Caco-2 (cell line): ENCODE results near the gene PTCH1. TPM values are rescaled to one million over a fixed set of nuclear protein-coding genes. Genes with fewer than 3 reads are reported as not detected.

ENCODE experiments used
- BruUV-seq: library from RNA; stranded (reverse); fragments of 400-500 nt; replicated peaks from 2 replicates; lab custom pipeline; 2021; lab: Mats Ljungman, UMichigan
- CTCF ChIA-PET: fragments of 300-600 bp; sonication (Branson Sonifier 250); formaldehyde crosslinking; loops from one replicate; lab custom pipeline; 2022; ENCODE audit warnings: antibody characterized with exemption; lab: Charles Lee
- POLR2A ChIA-PET: fragments of 300-600 bp; sonication (Branson Sonifier 250); formaldehyde crosslinking; loops from one replicate; lab custom pipeline; 2022; ENCODE audit warnings: antibody characterized with exemption; lab: Charles Lee
- DNase-seq, 2 experiments: peaks; one replicate each; pipeline versions ENCODE4 v3.0.0 to v3.0.0-alpha.2; 2020 to 2022
- H3K27me3 ChIP-seq: replicated peaks from 2 replicates; pipeline ENCODE4 v1.6.0; 2011; ENCODE audit warnings: low read length; ENCODE audit not compliant: control insufficient read depth, insufficient read depth
- H3K36me3 ChIP-seq: 2 replicates; pipeline ENCODE4 v1.5.1; 2011; ENCODE audit warnings: low read length; ENCODE audit not compliant: control insufficient read depth, insufficient read depth
- H3K4me1 ChIP-seq: fragments of 250-450 bp; sonication (Bioruptor Pico); 2 replicates; pipeline ENCODE4 v1.5.1; 2020; ENCODE audit warnings: mild to moderate bottlenecking
- H3K4me3 ChIP-seq: 2 replicates; pipeline ENCODE4 v1.5.1; 2011; ENCODE audit warnings: low read depth, mild to moderate bottlenecking, control low read depth, low read length
- H3K9me3 ChIP-seq: fragments of 250-450 bp; sonication (Bioruptor Pico); 2 replicates; pipeline ENCODE4 v1.5.1; 2020; ENCODE audit warnings: mild to moderate bottlenecking, moderate library complexity
- H3K27ac Mint-ChIP-seq: one replicate; pipeline ENCODE4 v1.8.0; 2022; ENCODE audit warnings: mixed read lengths; ENCODE audit not compliant: unreplicated experiment
- H3K27me3 Mint-ChIP-seq: one replicate; pipeline ENCODE4 v1.8.0; 2022; ENCODE audit warnings: mixed read lengths; ENCODE audit not compliant: insufficient read depth, unreplicated experiment
- H3K36me3 Mint-ChIP-seq: one replicate; pipeline ENCODE4 v1.8.0; 2022; ENCODE audit warnings: mild to moderate bottlenecking, mixed read lengths; ENCODE audit not compliant: insufficient read depth, unreplicated experiment
- H3K4me1 Mint-ChIP-seq: one replicate; pipeline ENCODE4 v1.8.0; 2022; ENCODE audit warnings: low read depth, mixed read lengths; ENCODE audit not compliant: unreplicated experiment
- H3K4me3 Mint-ChIP-seq: one replicate; pipeline ENCODE4 v1.8.0; 2022; ENCODE audit warnings: mild to moderate bottlenecking, moderate library complexity, mixed read lengths; ENCODE audit not compliant: unreplicated experiment
- H3K9me3 Mint-ChIP-seq: one replicate; pipeline ENCODE4 v1.8.0; 2022; ENCODE audit warnings: mixed read lengths; ENCODE audit not compliant: unreplicated experiment
- intact Hi-C: fragments of 100-400 bp; cut with micrococcal nuclease; formaldehyde crosslinking; loops from one replicate; pipeline ENCODE4 v1.10.0; 2022; ENCODE audit not compliant: unreplicated experiment
- total RNA-seq: library from RNA; stranded (reverse); gene quantifications from 2 replicates; pipeline ENCODE4 v1.2.3, GENCODE V29; 2022
- TF ChIP-seq, protein P1 (sequence below), 2 experiments: fragments of 200-600 bp in 1 of 2; IDR thresholded peaks; 1 replicate in 1 of 2; 2 replicates in 1 of 2; pipeline versions ENCODE4 v1.5.1 to v1.8.0; 2011 to 2022; ENCODE audit warnings: antibody characterized with exemption in 1 of 2, control low read depth in 1 of 2, inconsistent platforms in 1 of 2, low read depth in 1 of 2, low read length in 1 of 2, mild to moderate bottlenecking in 1 of 2, moderate library complexity in 1 of 2; ENCODE audit not compliant: insufficient read depth in 1 of 2, severe bottlenecking in 1 of 2, unreplicated experiment in 1 of 2

The PTCH1 gene
- total RNA-seq, 1 experiment from 2014 or later = 25.9 TPM

DNA sequence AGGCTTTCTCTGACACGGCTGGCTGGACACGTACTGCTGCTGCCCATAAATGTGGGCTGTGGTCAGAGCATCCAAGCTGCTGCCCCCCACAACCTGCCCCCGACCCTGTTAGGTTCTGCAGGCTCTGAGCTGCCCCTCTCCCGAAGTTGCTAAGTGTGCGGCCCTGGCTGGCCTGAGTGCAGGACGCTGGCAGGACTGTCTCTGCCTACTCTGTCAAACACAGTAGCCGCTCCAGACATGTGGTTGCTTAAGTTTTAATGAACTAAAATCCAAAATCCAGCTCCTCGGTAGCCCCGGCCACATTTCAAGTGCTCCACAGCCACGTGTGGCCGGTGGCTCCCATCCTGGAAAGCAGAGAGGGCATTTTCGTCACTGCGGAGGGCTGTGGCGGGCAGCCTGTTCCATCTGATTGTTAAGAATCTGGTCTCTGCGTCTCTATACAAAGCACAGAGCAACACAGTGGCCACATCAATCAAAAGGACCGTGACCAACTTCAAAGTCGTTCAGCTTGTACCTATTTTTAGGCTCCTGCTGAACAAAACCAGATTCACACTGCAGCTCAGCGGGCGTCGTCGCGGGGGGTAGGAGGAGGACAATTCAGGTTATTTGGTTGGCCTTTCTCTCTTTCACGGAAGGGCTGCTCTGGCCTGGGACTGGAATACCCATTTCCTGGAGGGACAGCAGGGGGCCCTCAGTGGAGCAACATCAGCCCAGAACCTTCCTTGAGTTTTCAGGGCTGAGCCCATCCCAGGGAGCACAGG lies 68.9 kb downstream of the PTCH1 start:
- Histone ChIP-seq H3K9me3 (no peaks in the 10 kb centered on the region), H3K36me3 (no peaks in the 10 kb centered on the region; the same call in 1 of the 2 replicates), H3K27me3 (no peaks in the 10 kb centered on the region), H3K4me1 (no peaks in the 10 kb centered on the region), H3K4me3 (no peak overlapping the region)
- intact Hi-C loops = no loop called here
- Mint-ChIP-seq H3K4me3 (no peak overlapping the region), H3K4me1 (no peaks in the 10 kb centered on the region), H3K36me3 (peaks cover 41% of the 10 kb centered on the region), H3K9me3 (no peaks in the 10 kb centered on the region), H3K27ac (no peak overlapping the region), H3K27me3 (no peaks in the 10 kb centered on the region)
- no TSS peak for BruUV-seq
- DNase-seq = no peak
- TF ChIP-seq, protein P1, sequence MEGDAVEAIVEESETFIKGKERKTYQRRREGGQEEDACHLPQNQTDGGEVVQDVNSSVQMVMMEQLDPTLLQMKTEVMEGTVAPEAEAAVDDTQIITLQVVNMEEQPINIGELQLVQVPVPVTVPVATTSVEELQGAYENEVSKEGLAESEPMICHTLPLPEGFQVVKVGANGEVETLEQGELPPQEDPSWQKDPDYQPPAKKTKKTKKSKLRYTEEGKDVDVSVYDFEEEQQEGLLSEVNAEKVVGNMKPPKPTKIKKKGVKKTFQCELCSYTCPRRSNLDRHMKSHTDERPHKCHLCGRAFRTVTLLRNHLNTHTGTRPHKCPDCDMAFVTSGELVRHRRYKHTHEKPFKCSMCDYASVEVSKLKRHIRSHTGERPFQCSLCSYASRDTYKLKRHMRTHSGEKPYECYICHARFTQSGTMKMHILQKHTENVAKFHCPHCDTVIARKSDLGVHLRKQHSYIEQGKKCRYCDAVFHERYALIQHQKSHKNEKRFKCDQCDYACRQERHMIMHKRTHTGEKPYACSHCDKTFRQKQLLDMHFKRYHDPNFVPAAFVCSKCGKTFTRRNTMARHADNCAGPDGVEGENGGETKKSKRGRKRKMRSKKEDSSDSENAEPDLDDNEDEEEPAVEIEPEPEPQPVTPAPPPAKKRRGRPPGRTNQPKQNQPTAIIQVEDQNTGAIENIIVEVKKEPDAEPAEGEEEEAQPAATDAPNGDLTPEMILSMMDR (IDR thresholded peaks at IDR 0.05; ENCODE audit: insufficient read depth in 1 of 2, low read depth in 1 of 2, low read length in 1 of 2, severe bottlenecking in 1 of 2, unreplicated experiment in 1 of 2) = no peak
- ChIA-PET CTCF (no interaction called here), POLR2A (no interaction called here)

DNA sequence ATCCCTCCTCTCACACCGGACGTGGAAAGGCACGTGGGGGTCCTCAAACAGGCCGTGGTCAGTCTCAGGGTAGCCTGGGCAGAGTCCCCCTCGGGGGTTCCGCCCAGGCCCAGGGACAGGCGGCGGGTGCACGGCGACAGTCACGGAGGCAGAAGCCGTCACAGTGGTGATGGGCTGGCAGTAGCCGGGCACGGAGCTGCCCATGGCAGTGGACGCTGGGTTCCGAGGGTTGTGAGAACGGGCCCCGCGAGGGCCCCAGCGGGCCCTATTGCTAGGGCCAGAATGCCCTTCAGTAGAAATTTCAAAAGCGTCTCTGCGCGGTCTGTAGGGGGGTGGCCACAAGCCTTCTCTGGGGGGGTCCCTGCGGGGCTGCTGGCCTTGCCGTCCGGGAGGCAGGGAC lies 69.8 kb downstream of the PTCH1 start:
- Histone ChIP-seq H3K27me3 (no peaks in the 10 kb centered on the region), H3K9me3 (no peaks in the 10 kb centered on the region), H3K4me1 (no peaks in the 10 kb centered on the region), H3K4me3 (no peak overlapping the region), H3K36me3 (no peaks in the 10 kb centered on the region; the same call in 1 of the 2 replicates)
- Mint-ChIP-seq H3K4me1 (no peaks in the 10 kb centered on the region), H3K27ac (no peak overlapping the region), H3K9me3 (no peaks in the 10 kb centered on the region), H3K4me3 (no peak overlapping the region), H3K36me3 (peaks cover 36% of the 10 kb centered on the region), H3K27me3 (no peaks in the 10 kb centered on the region)
- no peak for DNase-seq
- intact Hi-C loops = no loop called here
- POLR2A ChIA-PET = no interaction called here
- CTCF ChIA-PET = interaction anchor here (0.8 kb wide), 1 partner anchor 289 kb away, joined by 3 read pairs; no protein-coding TSS in a partner anchor
- TF ChIP-seq, protein P1 (IDR thresholded peaks at IDR 0.05; ENCODE audit: insufficient read depth in 1 of 2, low read depth in 1 of 2, low read length in 1 of 2, severe bottlenecking in 1 of 2, unreplicated experiment in 1 of 2) = no peak
- BruUV-seq = no TSS peak

DNA sequence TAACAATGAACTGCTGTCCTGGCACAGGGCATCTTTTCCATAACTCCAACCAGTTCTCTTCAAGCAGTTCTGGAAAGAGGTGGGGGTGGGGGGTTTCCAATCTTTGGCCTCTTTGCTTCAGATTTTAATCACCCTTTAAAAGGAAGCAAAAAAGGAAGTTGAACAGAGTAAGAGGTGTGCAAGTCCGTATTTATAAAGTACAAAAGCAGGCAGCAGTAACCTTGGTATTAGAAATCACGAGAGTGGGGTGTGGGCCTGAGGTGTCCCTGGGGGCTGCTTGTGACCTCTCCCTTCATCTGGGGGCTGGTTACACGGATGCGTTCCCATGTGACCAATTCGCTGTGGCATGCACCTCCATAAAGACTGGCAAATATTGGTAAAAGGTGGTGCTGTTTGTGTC lies 70.5 kb downstream of the PTCH1 start:
- Mint-ChIP-seq H3K27me3 (no peaks in the 10 kb centered on the region), H3K9me3 (no peaks in the 10 kb centered on the region), H3K27ac (no peak overlapping the region), H3K36me3 (peaks cover 36% of the 10 kb centered on the region), H3K4me3 (no peak overlapping the region), H3K4me1 (no peaks in the 10 kb centered on the region)
- no TSS peak for BruUV-seq
- ChIA-PET CTCF (no interaction called here), POLR2A (no interaction called here)
- H3K27me3 ChIP-seq = no peaks in the 10 kb centered on the region
- no peaks in the 10 kb centered on the region for H3K9me3 ChIP-seq
- no peak overlapping the region for H3K4me3 ChIP-seq
- TF ChIP-seq, protein P1 (IDR thresholded peaks at IDR 0.05; ENCODE audit: insufficient read depth in 1 of 2, low read depth in 1 of 2, low read length in 1 of 2, severe bottlenecking in 1 of 2, unreplicated experiment in 1 of 2) = no peak
- DNase-seq = no peak
- H3K36me3 ChIP-seq = no peaks in the 10 kb centered on the region
- H3K4me1 ChIP-seq = no peaks in the 10 kb centered on the region
- intact Hi-C loops = no loop called here
